A673 (cell line): ENCODE data around the gene LARGE1.
A peak's percentile ranks its signal among the peaks of the same experiment; 100 is the strongest.

Experiments
- EZH2 ChIP-seq: fragments of 200-600 bp; sonication (generic); IDR thresholded peaks from 2 replicates; pipeline ENCODE4 v1.6.1; 2017; ENCODE audit warnings: borderline replicate concordance, low read depth, mild to moderate bottlenecking, mixed read lengths, antibody characterized with exemption, low read length; ENCODE audit not compliant: poor library complexity, severe bottlenecking
- TF ChIP-seq, protein P1 (sequence below): fragments of 300-800, 200-600 bp; sonication (generic); conservative IDR thresholded peaks from 2 replicates; pipeline ENCODE4 v1.5.1; 2017; ENCODE audit warnings: low read depth, mild to moderate bottlenecking, antibody characterized with exemption, low read length, moderate library complexity, mixed read lengths

DNA sequence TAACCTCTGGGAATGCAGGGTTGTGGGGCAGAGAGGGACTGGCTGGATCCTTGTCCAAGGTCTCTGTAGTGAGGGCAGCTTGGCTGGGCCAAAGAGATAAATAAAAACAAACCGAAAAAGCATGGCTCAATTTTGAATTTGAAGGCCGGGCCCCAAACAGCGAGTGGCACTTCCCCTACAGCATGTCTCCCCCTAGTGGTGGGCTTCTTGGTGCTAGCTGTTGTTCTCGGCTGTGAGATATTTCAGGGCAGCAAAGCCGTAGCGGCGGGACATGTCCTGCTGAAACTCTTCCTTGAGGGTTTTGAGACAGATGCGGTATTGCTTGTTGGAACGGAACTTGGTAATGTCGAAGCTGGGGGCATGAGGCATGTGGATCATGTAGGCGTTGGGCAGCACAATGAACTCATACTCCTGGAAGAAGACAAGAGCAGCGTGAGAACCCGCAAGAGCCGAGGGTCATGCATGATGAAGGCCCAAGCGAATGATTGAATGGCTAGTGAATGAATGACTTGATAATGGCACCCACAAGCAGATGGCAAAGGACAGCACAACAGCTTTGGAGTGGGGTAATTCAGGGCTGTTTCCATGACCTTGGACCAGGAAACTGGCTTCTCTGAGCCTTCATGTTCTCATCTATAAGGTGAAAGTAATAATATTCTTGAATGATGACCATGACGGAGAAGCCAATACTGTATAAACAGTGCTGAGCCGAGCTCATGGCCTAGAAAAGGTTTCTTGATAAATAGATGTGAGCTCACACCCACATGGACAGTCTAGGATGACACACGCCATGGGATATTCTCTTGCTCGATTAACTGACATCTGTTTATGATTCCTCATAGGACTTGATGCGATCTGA, 645.8 kb downstream of the LARGE1 start:
- TF ChIP-seq, protein P1, sequence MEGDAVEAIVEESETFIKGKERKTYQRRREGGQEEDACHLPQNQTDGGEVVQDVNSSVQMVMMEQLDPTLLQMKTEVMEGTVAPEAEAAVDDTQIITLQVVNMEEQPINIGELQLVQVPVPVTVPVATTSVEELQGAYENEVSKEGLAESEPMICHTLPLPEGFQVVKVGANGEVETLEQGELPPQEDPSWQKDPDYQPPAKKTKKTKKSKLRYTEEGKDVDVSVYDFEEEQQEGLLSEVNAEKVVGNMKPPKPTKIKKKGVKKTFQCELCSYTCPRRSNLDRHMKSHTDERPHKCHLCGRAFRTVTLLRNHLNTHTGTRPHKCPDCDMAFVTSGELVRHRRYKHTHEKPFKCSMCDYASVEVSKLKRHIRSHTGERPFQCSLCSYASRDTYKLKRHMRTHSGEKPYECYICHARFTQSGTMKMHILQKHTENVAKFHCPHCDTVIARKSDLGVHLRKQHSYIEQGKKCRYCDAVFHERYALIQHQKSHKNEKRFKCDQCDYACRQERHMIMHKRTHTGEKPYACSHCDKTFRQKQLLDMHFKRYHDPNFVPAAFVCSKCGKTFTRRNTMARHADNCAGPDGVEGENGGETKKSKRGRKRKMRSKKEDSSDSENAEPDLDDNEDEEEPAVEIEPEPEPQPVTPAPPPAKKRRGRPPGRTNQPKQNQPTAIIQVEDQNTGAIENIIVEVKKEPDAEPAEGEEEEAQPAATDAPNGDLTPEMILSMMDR, result peak; percentile 69
- TF ChIP-seq EZH2, result no peak
